CD4-positive, alpha-beta T cell treated with Interferon alpha-2 for 1 hour (primary cell): ENCODE results near the gene IL4.

ENCODE experiments used
- DNase-seq, 2 donors: peaks; one replicate each; pipeline ENCODE4 v3.0.0-alpha.2; 2020 to 2022

Gene IL4

DNA sequence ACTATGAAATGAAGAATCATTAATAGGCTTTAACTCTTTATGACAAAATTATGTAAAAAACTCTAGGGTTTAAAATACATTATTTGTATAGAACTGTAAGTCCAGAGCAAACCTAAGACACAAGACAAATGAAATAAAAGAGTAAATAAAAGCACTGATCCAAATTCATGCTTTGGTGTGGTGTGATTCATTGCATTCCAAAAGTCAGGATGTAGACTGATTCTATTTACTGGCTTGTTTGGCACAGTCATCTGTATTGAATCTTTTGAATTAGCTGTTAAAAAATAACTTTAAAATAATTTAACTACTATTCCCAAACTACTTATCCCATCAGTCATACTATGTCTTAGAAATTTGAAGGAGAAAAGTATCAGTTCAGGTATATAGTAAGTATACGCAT, 31.1 kb downstream of the IL4 start:
- DNase-seq: no peak

DNA sequence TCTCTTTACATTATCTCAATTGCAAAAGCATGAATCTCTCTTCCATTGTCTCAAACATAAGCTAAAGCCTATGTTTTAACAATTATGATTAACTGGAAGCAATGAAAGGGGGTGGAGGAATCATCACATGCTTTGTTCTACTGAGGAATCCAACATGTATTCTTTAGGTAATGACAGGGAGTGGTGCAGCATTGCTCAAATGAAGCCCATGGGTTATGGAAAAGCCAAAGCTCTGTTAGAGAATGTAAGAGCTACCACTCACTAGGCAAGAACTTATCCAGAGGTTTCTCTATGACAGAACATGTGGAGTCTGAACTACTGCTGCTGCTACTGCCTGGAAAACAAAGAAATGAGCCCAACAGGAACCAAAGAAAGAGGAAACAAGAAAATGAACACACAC, 34.9 kb downstream of the IL4 start:
- no peak for DNase-seq

GRCh38 chr5:132714456-132715307, 40.9 kb downstream of the IL4 start:
- DNase-seq: peak in 1 of 2 donors; percentile 33

- no peak for DNase-seq
Measured at GRCh38 chr5:132718544-132719312, 44.9 kb downstream of the IL4 start.

DNA sequence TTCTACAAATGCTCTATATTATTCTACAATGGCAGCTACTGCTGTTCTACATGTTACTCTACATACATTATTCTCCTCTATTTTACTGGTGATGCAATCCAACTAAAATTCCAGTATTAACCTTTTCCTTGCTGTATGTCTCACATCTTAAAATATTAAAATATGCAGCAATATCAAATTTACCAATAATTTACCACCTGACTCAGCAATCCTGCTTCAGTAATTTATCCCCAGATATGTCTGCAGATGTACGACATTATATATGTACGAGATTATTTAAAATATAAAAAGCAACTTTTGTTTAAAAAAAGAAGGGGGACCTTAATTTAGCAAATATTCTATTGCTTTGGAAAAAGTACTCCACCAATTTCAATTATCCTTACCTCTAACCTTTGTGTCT, 52.0 kb downstream of the IL4 start:
- DNase-seq: no peak

- DNase-seq: no peak
Measured at GRCh38 chr5:132729896-132730295, 56.1 kb downstream of the IL4 start.
